DOHH2 (cell line): ENCODE results near the gene DGCR2.
"Not testable (repeated sequence)": the region's sequence is repeated elsewhere in the genome, so short reads cannot be mapped to it uniquely, and the experiment has no call there.

Source experiments
- H3F3A ChIP-seq: fragments of 200-600 bp; sonication (generic), shearing (Covaris generic); 2 replicates; pipeline ENCODE4 v1.6.0; 2016; ENCODE audit warnings: antibody characterized with exemption, mild to moderate bottlenecking; ENCODE audit not compliant: control insufficient read depth, insufficient read depth
- H3K27ac ChIP-seq: fragments of 200-600 bp; sonication (generic); 2 replicates; pipeline ENCODE4 v1.5.1; 2014; ENCODE audit warnings: low read depth, mild to moderate bottlenecking, low read length, moderate library complexity
- H3K27me3 ChIP-seq: fragments of 200-600 bp; sonication (generic); 2 replicates; pipeline ENCODE4 v1.6.1; 2014; ENCODE audit warnings: mild to moderate bottlenecking, low read length, mixed read lengths; ENCODE audit not compliant: control insufficient read depth
- H3K36me3 ChIP-seq: fragments of 200-600 bp; sonication (generic); 2 replicates; pipeline ENCODE4 v1.6.1; 2014; ENCODE audit warnings: mild to moderate bottlenecking, low read length, moderate library complexity, mixed read lengths; ENCODE audit not compliant: control insufficient read depth
- H3K4me1 ChIP-seq: fragments of 200-600 bp; sonication (generic); 2 replicates; pipeline ENCODE4 v1.6.1; 2014; ENCODE audit warnings: mild to moderate bottlenecking, low read length, mixed read lengths; ENCODE audit not compliant: control insufficient read depth
- H3K4me2 ChIP-seq: fragments of 200-600 bp; sonication (generic); 2 replicates; pipeline ENCODE4 v1.6.0; 2014; ENCODE audit warnings: mild to moderate bottlenecking, low read length, moderate library complexity
- H3K4me3 ChIP-seq: fragments of 200-600 bp; sonication (generic); 2 replicates; pipeline ENCODE4 v1.5.1; 2014; ENCODE audit warnings: mild to moderate bottlenecking, low read length, mixed read lengths
- H3K79me2 ChIP-seq: fragments of 200-600 bp; sonication (generic); 2 replicates; pipeline ENCODE4 v1.6.1; 2014; ENCODE audit warnings: mild to moderate bottlenecking, low read length, mixed read lengths; ENCODE audit not compliant: control insufficient read depth
- H3K9me2 ChIP-seq: fragments of 200-600 bp; sonication (generic); replicated peaks from 2 replicates; pipeline ENCODE4 v1.6.1; 2014; ENCODE audit warnings: mild to moderate bottlenecking, low read length, mixed read lengths; ENCODE audit not compliant: control insufficient read depth
- H3K9me3 ChIP-seq: fragments of 200-600 bp; sonication (generic); 2 replicates; pipeline ENCODE4 v1.6.1; 2014; ENCODE audit warnings: antibody characterized with exemption, low read length, mixed read lengths; ENCODE audit not compliant: control insufficient read depth, insufficient read depth
- H4K20me1 ChIP-seq: fragments of 200-600 bp; sonication (generic); 2 replicates; pipeline ENCODE4 v1.6.0; 2014; ENCODE audit warnings: low read depth, mild to moderate bottlenecking, antibody characterized with exemption, low read length, moderate library complexity; ENCODE audit not compliant: control insufficient read depth, insufficient read depth
- CTCF ChIP-seq: fragments of 200-600 bp; sonication (generic); IDR thresholded peaks from one replicate; pipeline ENCODE4 v1.5.1; 2014; ENCODE audit warnings: antibody characterized with exemption, mild to moderate bottlenecking, low read depth, low read length; ENCODE audit not compliant: poor library complexity, severe bottlenecking
- EZH2phosphoT487 ChIP-seq: fragments of 200-600 bp; sonication (generic); IDR thresholded peaks from 2 replicates; pipeline ENCODE4 v1.6.1; 2017; ENCODE audit warnings: borderline replicate concordance, mild to moderate bottlenecking, antibody characterized with exemption, low read length, moderate library complexity, mixed read lengths

DGCR2 gene

GRCh38 chr22:18987765-18988164 lies 134.4 kb downstream of the DGCR2 start:
- TF ChIP-seq CTCF: peak; percentile 20
- no peak for TF ChIP-seq EZH2phosphoT487
- Histone ChIP-seq H3K4me2 (no peak overlapping the region), H3K9me3 (no peaks in the 10 kb centered on the region), H3K4me3 (no peak overlapping the region), H3K36me3 (no peaks in the 10 kb centered on the region), H3K27me3 (no peaks in the 10 kb centered on the region), H3K4me1 (no peaks in the 10 kb centered on the region), H3F3A (no peaks in the 10 kb centered on the region), H4K20me1 (no peaks in the 10 kb centered on the region), H3K27ac (no peak overlapping the region), H3K79me2 (no peaks in the 10 kb centered on the region), H3K9me2 (no peaks in the 10 kb centered on the region)

- H3K9me3 ChIP-seq, H3K9me2 ChIP-seq, H3K4me1 ChIP-seq, H3F3A ChIP-seq, H3K36me3 ChIP-seq, H4K20me1 ChIP-seq, H3K27ac ChIP-seq, H3K27me3 ChIP-seq, H3K4me3 ChIP-seq, H3K4me2 ChIP-seq, H3K79me2 ChIP-seq: not testable (repeated sequence)
These were observed 135.1 kb downstream of the DGCR2 start for GRCh38 chr22:18987114-18987513.
